ENCODE results near the gene PITX1.

GRCh38 chr5:134982230-134982629, 51.8 kb downstream of the PITX1 start:
- no peak for TF ChIP-seq POLR2A (IDR thresholded peaks at IDR 0.05)
- no peak for TF ChIP-seq CTCF (IDR thresholded peaks at IDR 0.05)

All from lower leg skin (tissue), 3 donors.